OCI-LY7 (cell line): ENCODE results near the gene TOP1. TPM values are rescaled to one million over a fixed set of nuclear protein-coding genes. Genes with fewer than 3 reads are reported as not detected.

ENCODE experiments used
- BruUV-seq: library from RNA; stranded (reverse); fragments of 400-500 nt; replicated peaks from 2 replicates; lab custom pipeline; 2021; lab: Mats Ljungman, UMichigan
- CTCF ChIA-PET: fragments of 300-600 bp; sonication (Branson Sonifier 250); formaldehyde crosslinking; loops from one replicate; lab custom pipeline; 2022; ENCODE audit warnings: antibody characterized with exemption; ENCODE audit not compliant: unreplicated experiment; lab: Charles Lee
- POLR2A ChIA-PET: fragments of 300-600 bp; sonication (Branson Sonifier 250); formaldehyde crosslinking; loops from one replicate; lab custom pipeline; 2022; ENCODE audit warnings: antibody characterized with exemption; lab: Charles Lee
- DNase-seq: peaks from one replicate; pipeline ENCODE4 v3.0.0-alpha.2; 2015; ENCODE audit warnings: low spot score
- H2AFZ ChIP-seq: fragments of 200-600 bp; sonication (generic), shearing (Covaris generic); 2 replicates; pipeline ENCODE4 v1.6.1; 2014; ENCODE audit warnings: mild to moderate bottlenecking, antibody characterized with exemption, low read length, moderate library complexity
- H3K27ac ChIP-seq: fragments of 200-600 bp; sonication (generic); 2 replicates; pipeline ENCODE4 v1.5.1; 2014; ENCODE audit warnings: mixed run types, low read depth, mild to moderate bottlenecking, moderate library complexity, low read length, inconsistent platforms; ENCODE audit not compliant: poor library complexity, severe bottlenecking
- H3K36me3 ChIP-seq: fragments of 200-600 bp; sonication (generic); 2 replicates; pipeline ENCODE4 v1.6.1; 2014; ENCODE audit warnings: mild to moderate bottlenecking, antibody characterized with exemption, low read length, moderate library complexity, mixed read lengths; ENCODE audit not compliant: insufficient read depth
- H3K4me1 ChIP-seq: fragments of 200-600 bp; sonication (generic); 2 replicates; pipeline ENCODE4 v1.5.1; 2014; ENCODE audit warnings: mild to moderate bottlenecking, low read length; ENCODE audit not compliant: insufficient read depth, poor library complexity, severe bottlenecking
- H3K4me2 ChIP-seq: fragments of 200-600 bp; sonication (generic); 2 replicates; pipeline ENCODE4 v1.6.1; 2014; ENCODE audit warnings: mild to moderate bottlenecking, low read length
- H3K4me3 ChIP-seq: fragments of 200-600 bp; sonication (generic); 2 replicates; pipeline ENCODE4 v1.5.1; 2014; ENCODE audit warnings: mild to moderate bottlenecking, low read depth, low read length; ENCODE audit not compliant: poor library complexity, severe bottlenecking
- H3K79me2 ChIP-seq: fragments of 200-600 bp; sonication (generic); 2 replicates; pipeline ENCODE4 v1.6.1; 2016; ENCODE audit warnings: low read depth, mild to moderate bottlenecking, low read length, moderate library complexity, mixed read lengths; ENCODE audit not compliant: insufficient read depth
- H3K9me2 ChIP-seq: fragments of 200-600 bp; sonication (generic); 2 replicates; pipeline ENCODE4 v1.6.1; 2016; ENCODE audit warnings: mild to moderate bottlenecking, low read length, mixed read lengths; ENCODE audit not compliant: insufficient read depth
- H3K9me3 ChIP-seq: fragments of 200-600 bp; sonication (generic); 2 replicates; pipeline ENCODE4 v1.6.1; 2014; ENCODE audit warnings: mild to moderate bottlenecking, mixed run types, low read length, mixed read lengths
- H4K20me1 ChIP-seq: fragments of 200-600 bp; sonication (generic); 2 replicates; pipeline ENCODE4 v1.6.1; 2014; ENCODE audit warnings: mild to moderate bottlenecking, antibody characterized with exemption, low read length, moderate library complexity, mixed read lengths; ENCODE audit not compliant: insufficient read depth
- EZH2phosphoT487 ChIP-seq: fragments of 200-600 bp; sonication (generic); IDR thresholded peaks from 2 replicates; pipeline ENCODE4 v1.6.1; 2018; ENCODE audit warnings: low read depth, borderline replicate concordance, mild to moderate bottlenecking, mixed run types, antibody characterized with exemption, low read length, moderate library complexity, mixed read lengths
- intact Hi-C: fragments of 100-400 bp; cut with micrococcal nuclease; formaldehyde crosslinking; loops from one replicate; pipeline ENCODE4 v1.10.0; 2022; ENCODE audit not compliant: unreplicated experiment
- total RNA-seq, 2 experiments: library from RNA; depleted of rRNA in 1 of 2; stranded (reverse); fragments of >200 nt in 1 of 2; shearing (Covaris generic) in 1 of 2; gene quantifications; 2 replicates each; pipeline ENCODE4 v1.2.3, GENCODE V29; 2014 to 2022
- TF ChIP-seq, protein P1 (sequence below): fragments of 200-600 bp; sonication (generic); conservative IDR thresholded peaks from 2 replicates; pipeline ENCODE4 v1.5.1; 2014; ENCODE audit warnings: mild to moderate bottlenecking, antibody characterized with exemption, low read length, moderate library complexity, mixed read lengths

The TOP1 gene
- total RNA-seq, 2 experiments from 2014 or later = 44.6 to 200 TPM

DNA sequence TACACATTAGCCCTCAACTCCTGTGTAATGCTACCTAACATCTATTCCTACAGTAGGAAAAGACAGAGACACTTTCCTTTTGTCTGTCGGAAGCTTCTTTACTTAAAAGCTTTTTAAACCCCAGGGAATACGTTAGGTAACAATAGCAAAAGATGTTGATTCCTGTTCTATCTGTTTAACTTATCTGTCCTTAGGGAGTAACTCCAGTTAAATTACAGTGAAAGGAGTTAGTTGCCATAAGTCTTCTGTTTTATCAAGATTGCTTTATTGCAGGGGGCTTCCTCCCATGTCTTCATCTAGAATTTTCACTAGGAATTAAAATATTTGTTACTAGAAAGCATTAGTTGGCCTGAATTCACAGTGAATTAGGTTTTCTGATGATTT lies 26.2 kb downstream of the TOP1 start:
- no peak for DNase-seq
- Histone ChIP-seq H3K4me2 (no peak overlapping the region), H3K4me1 (peaks cover 44% of the 10 kb centered on the region), H3K9me2 (no peaks in the 10 kb centered on the region), H3K4me3 (no peak overlapping the region), H4K20me1 (peaks cover 34% of the 10 kb centered on the region), H3K9me3 (peaks cover 13% of the 10 kb centered on the region; the same call in 1 of the 2 replicates), H3K27ac (no peak overlapping the region), H2AFZ (no peak overlapping the region), H3K36me3 (peaks cover 88% of the 10 kb centered on the region), H3K79me2 (peaks cover 100% of the 10 kb centered on the region)
- no TSS peak for BruUV-seq
- CTCF ChIA-PET = no interaction called here
- intact Hi-C loops = no loop called here
- POLR2A ChIA-PET = interaction anchor here (0.8 to 1.0 kb wide), 2 partner anchors 37 to 54 kb away, joined by 3 read pairs; no protein-coding TSS in a partner anchor
- TF ChIP-seq, protein P1, sequence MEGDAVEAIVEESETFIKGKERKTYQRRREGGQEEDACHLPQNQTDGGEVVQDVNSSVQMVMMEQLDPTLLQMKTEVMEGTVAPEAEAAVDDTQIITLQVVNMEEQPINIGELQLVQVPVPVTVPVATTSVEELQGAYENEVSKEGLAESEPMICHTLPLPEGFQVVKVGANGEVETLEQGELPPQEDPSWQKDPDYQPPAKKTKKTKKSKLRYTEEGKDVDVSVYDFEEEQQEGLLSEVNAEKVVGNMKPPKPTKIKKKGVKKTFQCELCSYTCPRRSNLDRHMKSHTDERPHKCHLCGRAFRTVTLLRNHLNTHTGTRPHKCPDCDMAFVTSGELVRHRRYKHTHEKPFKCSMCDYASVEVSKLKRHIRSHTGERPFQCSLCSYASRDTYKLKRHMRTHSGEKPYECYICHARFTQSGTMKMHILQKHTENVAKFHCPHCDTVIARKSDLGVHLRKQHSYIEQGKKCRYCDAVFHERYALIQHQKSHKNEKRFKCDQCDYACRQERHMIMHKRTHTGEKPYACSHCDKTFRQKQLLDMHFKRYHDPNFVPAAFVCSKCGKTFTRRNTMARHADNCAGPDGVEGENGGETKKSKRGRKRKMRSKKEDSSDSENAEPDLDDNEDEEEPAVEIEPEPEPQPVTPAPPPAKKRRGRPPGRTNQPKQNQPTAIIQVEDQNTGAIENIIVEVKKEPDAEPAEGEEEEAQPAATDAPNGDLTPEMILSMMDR = no peak
- TF ChIP-seq EZH2phosphoT487 = no peak

DNA sequence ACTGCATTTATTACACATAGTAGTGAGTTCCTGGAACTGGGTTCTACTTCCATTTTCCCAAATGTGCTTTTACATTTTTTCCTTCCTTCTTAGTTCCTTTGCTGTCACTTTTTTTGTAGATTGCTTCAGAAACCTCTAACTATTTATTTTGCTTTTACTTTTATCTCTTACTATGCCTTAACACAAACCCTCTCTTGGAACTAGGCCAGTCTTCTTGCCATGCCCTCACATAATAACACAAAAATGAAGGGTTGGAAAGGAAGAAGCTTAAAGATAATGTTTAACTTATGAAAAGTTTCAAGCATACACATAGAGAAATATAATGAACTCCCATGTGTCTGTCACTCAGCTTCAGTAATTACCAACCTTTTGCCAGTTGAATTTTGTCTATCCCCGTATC lies 27.1 kb downstream of the TOP1 start:
- no peak overlapping the region for H3K27ac ChIP-seq
- H3K4me3 ChIP-seq = no peak overlapping the region
- peaks cover 44% of the 10 kb centered on the region for H3K4me1 ChIP-seq
- peaks cover 100% of the 10 kb centered on the region for H3K79me2 ChIP-seq
- peaks cover 36% of the 10 kb centered on the region for H4K20me1 ChIP-seq
- peaks cover 90% of the 10 kb centered on the region for H3K36me3 ChIP-seq
- intact Hi-C loops = no loop called here
- H2AFZ ChIP-seq = no peak overlapping the region
- peaks cover 13% of the 10 kb centered on the region; the same call in 1 of the 2 replicates for H3K9me3 ChIP-seq
- H3K4me2 ChIP-seq = no peak overlapping the region
- TF ChIP-seq, protein P1 = no peak
- TF ChIP-seq EZH2phosphoT487 = no peak
- CTCF ChIA-PET = no interaction called here
- POLR2A ChIA-PET = interaction anchor here (0.7 to 1.6 kb wide), 2 partner anchors 9 to 637 kb away, joined by 3 to 4 read pairs; no protein-coding TSS in a partner anchor
- DNase-seq = no peak
- BruUV-seq = no TSS peak
- no peaks in the 10 kb centered on the region for H3K9me2 ChIP-seq

DNA sequence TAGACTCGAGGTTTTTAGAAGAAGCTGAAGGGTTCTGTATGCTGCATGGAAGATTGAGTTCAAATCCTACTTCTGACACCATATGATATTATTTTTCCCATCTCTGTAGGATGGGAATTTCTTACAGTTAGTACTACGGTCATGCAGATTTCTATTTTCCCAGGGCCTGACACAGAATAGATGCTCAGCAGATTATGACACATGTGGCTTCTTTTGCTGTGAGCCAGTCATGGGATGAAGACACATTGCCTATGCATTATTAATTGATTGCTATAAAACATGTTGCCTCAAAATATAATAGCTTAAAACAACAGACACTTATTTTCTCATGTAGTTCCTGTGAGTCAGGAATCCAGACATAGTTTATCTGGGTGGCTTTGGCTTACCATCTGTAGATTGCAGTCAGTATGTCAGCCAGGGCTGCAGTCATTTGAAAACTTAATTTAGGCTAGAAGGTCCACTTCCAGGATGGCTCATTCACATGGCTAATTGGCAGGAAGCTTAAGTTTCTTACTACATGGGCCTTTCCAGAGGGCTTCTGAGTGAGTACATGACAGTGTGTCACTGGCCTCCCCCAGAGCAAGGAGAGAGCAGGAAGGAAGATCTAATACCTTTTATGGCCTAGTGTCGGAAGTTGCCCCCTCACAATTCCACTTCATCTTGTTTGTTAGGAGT lies 29.5 kb downstream of the TOP1 start:
- CTCF ChIA-PET = no interaction called here
- Histone ChIP-seq H2AFZ (no peak overlapping the region), H3K27ac (no peak overlapping the region), H3K9me3 (peaks cover 9% of the 10 kb centered on the region; the same call in 1 of the 2 replicates), H4K20me1 (peaks cover 31% of the 10 kb centered on the region), H3K4me2 (no peak overlapping the region), H3K4me3 (no peak overlapping the region), H3K4me1 (peaks cover 45% of the 10 kb centered on the region), H3K36me3 (peaks cover 92% of the 10 kb centered on the region), H3K9me2 (no peaks in the 10 kb centered on the region), H3K79me2 (peaks cover 100% of the 10 kb centered on the region)
- intact Hi-C loops = no loop called here
- no TSS peak for BruUV-seq
- TF ChIP-seq, protein P1 = no peak
- no peak for TF ChIP-seq EZH2phosphoT487
- POLR2A ChIA-PET = interaction anchor here (0.7 to 1.9 kb wide), 2 partner anchors 11 to 280 kb away, joined by 3 to 11 read pairs; no protein-coding TSS in a partner anchor
- DNase-seq = no peak
